ENCODE results near the gene FAM13A.

FAM13A gene

DNA sequence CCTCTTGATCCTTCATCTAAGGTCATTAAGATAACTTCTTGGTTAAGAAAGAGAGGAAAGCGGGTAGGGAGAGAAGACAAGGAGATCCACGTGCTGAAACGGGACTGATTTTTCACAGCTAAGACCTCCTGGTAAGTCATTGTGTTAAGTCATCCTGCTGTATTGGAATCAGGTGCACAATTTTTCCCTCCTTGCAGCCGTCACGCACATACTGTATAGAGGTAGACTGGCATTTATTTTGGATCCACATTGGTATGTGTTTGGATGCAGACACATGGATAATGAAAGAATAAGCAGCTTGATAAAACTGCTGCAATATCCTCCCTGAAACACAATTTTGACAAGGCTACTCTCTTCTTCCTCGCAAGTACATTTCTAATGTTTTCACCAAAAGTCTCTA, 299.2 kb downstream of the FAM13A start:
- ChIA-PET POLR2A (no interaction called here), CTCF (interaction anchor here (1.1 to 1.7 kb wide), 3 partner anchors 11 to 265 kb away, joined by 3 read pairs; no protein-coding TSS in a partner anchor)
- TF ChIP-seq, protein P1, sequence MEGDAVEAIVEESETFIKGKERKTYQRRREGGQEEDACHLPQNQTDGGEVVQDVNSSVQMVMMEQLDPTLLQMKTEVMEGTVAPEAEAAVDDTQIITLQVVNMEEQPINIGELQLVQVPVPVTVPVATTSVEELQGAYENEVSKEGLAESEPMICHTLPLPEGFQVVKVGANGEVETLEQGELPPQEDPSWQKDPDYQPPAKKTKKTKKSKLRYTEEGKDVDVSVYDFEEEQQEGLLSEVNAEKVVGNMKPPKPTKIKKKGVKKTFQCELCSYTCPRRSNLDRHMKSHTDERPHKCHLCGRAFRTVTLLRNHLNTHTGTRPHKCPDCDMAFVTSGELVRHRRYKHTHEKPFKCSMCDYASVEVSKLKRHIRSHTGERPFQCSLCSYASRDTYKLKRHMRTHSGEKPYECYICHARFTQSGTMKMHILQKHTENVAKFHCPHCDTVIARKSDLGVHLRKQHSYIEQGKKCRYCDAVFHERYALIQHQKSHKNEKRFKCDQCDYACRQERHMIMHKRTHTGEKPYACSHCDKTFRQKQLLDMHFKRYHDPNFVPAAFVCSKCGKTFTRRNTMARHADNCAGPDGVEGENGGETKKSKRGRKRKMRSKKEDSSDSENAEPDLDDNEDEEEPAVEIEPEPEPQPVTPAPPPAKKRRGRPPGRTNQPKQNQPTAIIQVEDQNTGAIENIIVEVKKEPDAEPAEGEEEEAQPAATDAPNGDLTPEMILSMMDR (IDR thresholded peaks at IDR 0.05; ENCODE audit: control extremely low read depth, extremely low read depth, low read depth, missing control alignments), result no peak
- no peak for DNase-seq (ENCODE audit: extremely low spot score)

DNA sequence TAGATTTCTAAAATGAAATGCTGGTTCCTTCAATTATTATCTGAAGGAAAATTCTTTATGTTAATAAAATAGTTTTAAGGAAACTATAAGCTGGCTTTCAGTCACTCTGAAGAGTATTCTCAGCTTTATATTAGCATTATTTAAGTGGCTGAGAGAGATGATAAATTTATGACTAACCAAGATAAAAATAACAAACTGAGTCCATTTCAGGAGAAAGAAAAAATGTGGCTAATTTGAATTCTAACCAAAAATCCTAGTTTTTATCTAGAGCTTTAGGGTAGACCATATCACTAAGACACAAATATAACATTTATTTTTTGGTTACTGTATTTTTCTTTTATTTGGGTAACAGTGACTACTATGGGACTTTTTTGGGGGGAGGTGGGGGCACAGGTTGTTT, 299.9 kb downstream of the FAM13A start:
- POLR2A ChIA-PET, result no interaction called here
- TF ChIP-seq, protein P1 (IDR thresholded peaks at IDR 0.05; ENCODE audit: control extremely low read depth, extremely low read depth, low read depth, missing control alignments), result no peak
- CTCF ChIA-PET, result interaction anchor here (1.3 to 1.7 kb wide), 3 partner anchors 10 to 19 kb away, joined by 3 read pairs; no protein-coding TSS in a partner anchor
- no peak for DNase-seq (ENCODE audit: extremely low spot score)

DNA sequence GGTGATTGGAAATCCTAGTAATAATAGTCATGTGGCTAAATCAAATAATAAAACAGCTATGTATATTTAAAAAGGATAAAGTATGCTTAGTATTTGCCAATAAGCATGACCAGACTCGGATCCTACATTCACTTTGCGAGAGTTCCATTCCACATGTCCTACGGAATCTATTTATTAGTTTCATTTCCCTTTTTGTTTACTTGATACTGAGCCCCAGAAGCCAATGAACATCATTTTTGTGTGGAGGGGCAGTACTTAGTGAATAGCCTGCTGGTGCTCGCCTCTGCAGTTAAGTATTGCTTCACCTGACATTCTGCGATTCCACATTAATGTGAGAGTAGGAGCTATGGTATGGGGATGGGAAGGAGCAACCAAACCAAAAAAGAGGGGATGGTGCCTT, 300.8 kb downstream of the FAM13A start:
- no peak for DNase-seq (ENCODE audit: extremely low spot score)
- POLR2A ChIA-PET, result no interaction called here
- CTCF ChIA-PET, result interaction anchor here (1.1 to 1.7 kb wide), 4 partner anchors 9 to 260 kb away, joined by 3 read pairs; no protein-coding TSS in a partner anchor
- TF ChIP-seq, protein P1 (IDR thresholded peaks at IDR 0.05; ENCODE audit: control extremely low read depth, extremely low read depth, low read depth, missing control alignments), result no peak

DNA sequence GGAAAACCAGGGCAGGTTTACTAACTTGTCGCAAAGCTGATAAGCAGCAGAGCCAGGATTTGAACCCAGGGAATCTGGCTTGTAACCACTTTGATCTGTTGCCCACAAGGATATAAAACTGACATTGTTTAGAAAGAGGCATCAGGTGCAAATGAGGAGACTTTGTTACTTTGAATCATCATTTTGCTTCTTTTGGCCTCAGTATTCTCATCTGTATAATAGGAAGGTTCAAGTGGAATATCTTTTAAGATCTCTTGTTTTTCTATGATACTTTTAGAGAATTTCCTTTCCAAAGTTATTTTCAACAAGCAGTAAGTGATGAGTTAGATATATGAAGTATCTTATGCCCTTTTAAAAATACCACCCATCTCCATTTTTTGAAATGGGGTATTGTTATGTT, 301.5 kb downstream of the FAM13A start:
- DNase-seq (ENCODE audit: extremely low spot score), result no peak
- ChIA-PET POLR2A (no interaction called here), CTCF (interaction anchor here (1.1 to 1.3 kb wide), 2 partner anchors 32 to 261 kb away, joined by 3 read pairs; no protein-coding TSS in a partner anchor)
- TF ChIP-seq, protein P1 (IDR thresholded peaks at IDR 0.05; ENCODE audit: control extremely low read depth, extremely low read depth, low read depth, missing control alignments), result no peak

DNA sequence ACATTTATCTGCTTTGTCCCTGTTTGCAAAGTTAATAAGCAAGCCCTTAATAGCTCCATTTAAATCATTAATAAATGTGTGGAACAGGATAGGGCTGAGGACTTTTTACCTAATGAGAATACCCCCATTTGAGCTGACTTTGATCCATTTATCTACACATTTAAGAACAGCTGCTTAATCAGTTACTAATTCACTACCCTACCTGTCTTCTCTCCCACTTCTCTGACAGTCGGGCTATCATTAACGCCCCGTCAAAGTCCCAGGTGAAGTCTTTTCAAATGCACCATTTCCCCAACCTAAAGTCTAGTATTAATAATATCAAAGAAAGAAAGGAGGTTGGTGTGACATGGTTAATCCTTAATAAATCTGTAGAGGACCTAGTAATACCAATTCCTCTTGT, 302.2 kb downstream of the FAM13A start:
- ChIA-PET CTCF (interaction anchor here (1.0 to 1.7 kb wide), 5 partner anchors 9 to 115 kb away, joined by 3 to 4 read pairs (median 4); no protein-coding TSS in a partner anchor), POLR2A (no interaction called here)
- TF ChIP-seq, protein P1 (IDR thresholded peaks at IDR 0.05; ENCODE audit: control extremely low read depth, extremely low read depth, low read depth, missing control alignments), result no peak
- no peak for DNase-seq (ENCODE audit: extremely low spot score)

DNA sequence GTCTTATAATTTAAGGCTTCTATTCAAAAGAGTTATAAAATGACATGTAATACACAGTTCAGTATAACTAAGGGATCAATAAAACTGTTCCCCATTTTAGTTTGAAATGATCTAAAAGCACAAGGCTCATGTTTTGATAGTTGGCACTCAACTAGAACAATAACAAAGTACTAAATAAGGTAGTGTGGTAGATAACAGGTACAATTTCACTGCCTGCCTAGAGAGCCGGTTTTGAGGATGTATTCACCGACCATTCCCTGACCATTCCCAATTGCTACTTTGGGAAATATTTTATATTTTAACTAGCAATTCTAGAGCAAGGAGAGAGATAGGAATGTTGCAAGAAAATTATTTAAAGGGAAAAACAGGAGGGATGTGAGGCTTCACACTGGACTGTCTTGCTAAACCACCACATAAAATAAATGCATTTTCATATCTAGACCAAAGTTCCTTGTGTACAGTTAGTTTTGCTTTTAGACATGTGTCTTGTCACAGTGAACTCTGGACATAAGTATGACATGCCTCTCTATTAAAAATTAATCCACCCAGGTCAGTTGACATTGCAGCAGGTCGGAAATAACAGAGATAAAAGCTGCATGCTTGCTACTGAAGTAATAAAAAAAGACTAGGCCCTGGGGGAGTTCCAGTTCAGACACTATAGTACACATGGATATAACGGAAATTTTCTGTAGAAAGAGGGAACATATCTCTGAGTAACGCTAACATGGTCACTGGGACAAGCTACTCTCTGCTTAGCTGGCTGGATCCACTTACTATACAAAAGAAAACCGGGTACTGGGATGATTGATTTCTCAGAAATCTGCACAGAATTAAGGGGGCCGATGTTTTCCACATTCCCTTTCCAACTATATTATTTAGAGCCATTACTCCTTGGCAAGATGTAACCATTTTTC, 303.1 kb downstream of the FAM13A start:
- ChIA-PET CTCF (interaction anchor here (1.0 to 1.7 kb wide), 4 partner anchors 9 to 116 kb away, joined by 3 to 4 read pairs (median 4); no protein-coding TSS in a partner anchor), POLR2A (no interaction called here)
- TF ChIP-seq, protein P1 (IDR thresholded peaks at IDR 0.05; ENCODE audit: control extremely low read depth, extremely low read depth, low read depth, missing control alignments), result no peak
- DNase-seq (ENCODE audit: extremely low spot score), result no peak

Data from GM10248 (cell line).